Ectodermal cell (in vitro differentiated cells): ENCODE data around the gene RSRC1.
"Not testable (repeated sequence)": the region's sequence is repeated elsewhere in the genome, so short reads cannot be mapped to it uniquely, and the experiment has no call there.

Source experiments
- H3K27ac ChIP-seq: 2 replicates; pipeline ENCODE4 v1.7.0; 2013; ENCODE audit warnings: mild to moderate bottlenecking, low read depth, low read length; ENCODE audit not compliant: insufficient read depth, poor library complexity, severe bottlenecking
- H3K27me3 ChIP-seq: 2 replicates; pipeline ENCODE4 v1.7.0; 2013; ENCODE audit warnings: mild to moderate bottlenecking, low read length; ENCODE audit not compliant: insufficient read depth, control insufficient read depth, poor library complexity, severe bottlenecking
- H3K36me3 ChIP-seq: one replicate; pipeline ENCODE4 v1.7.0; 2013; ENCODE audit warnings: low read length; ENCODE audit not compliant: control insufficient read depth, insufficient read depth
- H3K4me1 ChIP-seq: one replicate; pipeline ENCODE4 v1.7.0; 2013; ENCODE audit warnings: low read length; ENCODE audit not compliant: control insufficient read depth, insufficient read depth
- H3K4me3 ChIP-seq: 2 replicates; pipeline ENCODE4 v1.7.0; 2013; ENCODE audit warnings: low read depth, low read length, control low read depth; ENCODE audit not compliant: insufficient read depth
- H3K9me3 ChIP-seq: 2 replicates; pipeline ENCODE4 v1.7.0; 2013; ENCODE audit warnings: mild to moderate bottlenecking, low read length, moderate library complexity; ENCODE audit not compliant: control insufficient read depth
- WGBS, 2 experiments: methylation state at CpG; one replicate each; pipeline ENCODE4 v1.1.7; 2013; ENCODE audit warnings: missing lambda C conversion rate in 2 of 2; 5-methylcytosine and 5-hydroxymethylcytosine counted together

RSRC1 gene

GRCh38 chr3:158494673-158495072, 384.8 kb downstream of the RSRC1 start:
- Histone ChIP-seq H3K4me1 (peaks cover 6% of the 10 kb centered on the region), H3K36me3 (no peaks in the 10 kb centered on the region), H3K27me3 (no peaks in the 10 kb centered on the region), H3K9me3 (no peaks in the 10 kb centered on the region), H3K27ac (no peak overlapping the region), H3K4me3 (no peak overlapping the region)
- WGBS, 2 experiments: 82 to 84% methylated on average over 3 to 5 of the region's 5 CpGs

- 88 to 93% methylated on average over 3 of the region's 4 CpGs for WGBS, 2 experiments
- not testable (repeated sequence) for H3K9me3 ChIP-seq, H3K4me1 ChIP-seq, H3K4me3 ChIP-seq, H3K27me3 ChIP-seq, H3K27ac ChIP-seq, H3K36me3 ChIP-seq
Observed at GRCh38 chr3:158495398-158495902, 385.6 kb downstream of the RSRC1 start.

GRCh38 chr3:158505117-158505516, 395.2 kb downstream of the RSRC1 start:
- no peaks in the 10 kb centered on the region for H3K9me3 ChIP-seq
- no peaks in the 10 kb centered on the region for H3K4me1 ChIP-seq
- no peak overlapping the region for H3K27ac ChIP-seq
- no peaks in the 10 kb centered on the region for H3K27me3 ChIP-seq
- no peak overlapping the region for H3K4me3 ChIP-seq
- H3K36me3 ChIP-seq: no peaks in the 10 kb centered on the region

GRCh38 chr3:158506456-158506855, 396.6 kb downstream of the RSRC1 start:
- 93 to 99% methylated on average over 5 of the region's 5 CpGs for WGBS, 2 experiments
- no peaks in the 10 kb centered on the region for H3K27me3 ChIP-seq
- no peaks in the 10 kb centered on the region for H3K4me1 ChIP-seq
- no peak overlapping the region for H3K4me3 ChIP-seq
- H3K27ac ChIP-seq: no peak overlapping the region
- H3K9me3 ChIP-seq: no peaks in the 10 kb centered on the region
- H3K36me3 ChIP-seq: no peaks in the 10 kb centered on the region

DNA sequence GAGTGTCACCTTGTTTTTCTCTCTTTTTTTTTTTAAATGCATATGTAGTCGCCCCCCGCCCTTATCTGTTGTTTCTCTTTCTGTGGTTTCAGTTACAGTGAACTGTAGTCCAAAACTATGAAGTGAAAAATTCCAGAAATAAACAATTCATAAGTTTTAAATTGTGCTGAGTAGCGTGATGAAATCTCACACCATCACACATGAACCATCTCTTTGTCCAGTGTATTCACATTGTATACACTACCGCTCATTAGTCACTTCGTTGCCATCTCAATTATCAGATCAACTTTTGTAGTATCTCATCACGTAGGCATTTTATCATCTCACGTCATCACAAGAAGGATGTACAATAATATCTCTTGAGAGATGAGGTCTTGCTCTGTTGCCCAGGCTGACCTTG, 398.6 kb downstream of the RSRC1 start:
- no peaks in the 10 kb centered on the region for H3K27me3 ChIP-seq
- no peaks in the 10 kb centered on the region for H3K4me1 ChIP-seq
- no peak overlapping the region for H3K4me3 ChIP-seq
- no peaks in the 10 kb centered on the region for H3K36me3 ChIP-seq
- WGBS, 2 experiments: 88 to 94% methylated on average over 5 to 7 of the region's 7 CpGs
- H3K27ac ChIP-seq: no peak overlapping the region
- H3K9me3 ChIP-seq: no peaks in the 10 kb centered on the region

DNA sequence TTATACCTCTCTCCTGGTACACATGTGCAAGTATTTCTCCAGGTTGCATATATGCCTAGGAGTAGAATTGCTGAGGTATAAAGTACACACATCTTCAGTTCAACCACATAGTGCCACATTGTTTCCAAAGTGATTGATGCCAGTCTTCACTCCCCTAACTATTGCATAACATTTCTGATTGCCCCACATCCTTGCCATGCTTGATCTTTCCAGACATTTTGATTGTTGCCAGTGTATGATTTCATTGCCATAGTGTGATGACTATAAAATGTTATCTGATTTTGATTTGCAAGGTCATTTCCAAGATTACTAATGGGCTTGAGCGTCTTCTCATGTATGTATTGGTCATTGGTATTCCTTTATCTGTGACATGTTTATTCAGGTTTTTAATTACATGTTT, 400.0 kb downstream of the RSRC1 start:
- Histone ChIP-seq H3K9me3 (no peaks in the 10 kb centered on the region), H3K4me1 (no peaks in the 10 kb centered on the region), H3K27ac (no peak overlapping the region), H3K27me3 (no peaks in the 10 kb centered on the region), H3K4me3 (no peak overlapping the region), H3K36me3 (no peaks in the 10 kb centered on the region)
- WGBS, 2 experiments: 80 to 86% methylated on average over 1 of the region's 1 CpG

DNA sequence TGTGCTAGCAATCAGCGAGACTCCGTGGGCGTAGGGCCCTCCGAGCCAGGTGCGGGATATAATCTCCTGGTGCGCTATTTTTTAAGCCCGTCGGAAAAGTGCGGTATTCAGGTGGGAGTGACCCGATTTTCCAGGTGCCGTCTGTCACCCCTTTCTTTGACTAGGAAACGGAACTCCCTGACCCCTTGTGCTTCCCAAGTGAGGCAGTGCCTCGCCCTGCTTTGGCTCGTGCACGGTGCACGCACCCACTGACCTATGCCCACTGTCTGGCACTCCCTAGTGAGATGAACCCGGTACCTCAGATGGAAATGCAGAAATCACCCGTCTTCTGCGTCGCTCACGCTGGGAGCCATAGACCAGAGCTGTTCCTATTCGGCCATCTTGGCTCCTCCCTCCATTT, 406.8 kb downstream of the RSRC1 start:
- not testable (repeated sequence) for H3K36me3 ChIP-seq, H3K4me1 ChIP-seq, H3K27me3 ChIP-seq, H3K9me3 ChIP-seq, H3K4me3 ChIP-seq, H3K27ac ChIP-seq
- 91 to 95% methylated on average over 17 to 18 of the region's 22 CpGs for WGBS, 2 experiments

- 89 to 90% methylated on average over 1 of the region's 1 CpG for WGBS, 2 experiments
Observed at GRCh38 chr3:158519776-158520175, 409.9 kb downstream of the RSRC1 start.

DNA sequence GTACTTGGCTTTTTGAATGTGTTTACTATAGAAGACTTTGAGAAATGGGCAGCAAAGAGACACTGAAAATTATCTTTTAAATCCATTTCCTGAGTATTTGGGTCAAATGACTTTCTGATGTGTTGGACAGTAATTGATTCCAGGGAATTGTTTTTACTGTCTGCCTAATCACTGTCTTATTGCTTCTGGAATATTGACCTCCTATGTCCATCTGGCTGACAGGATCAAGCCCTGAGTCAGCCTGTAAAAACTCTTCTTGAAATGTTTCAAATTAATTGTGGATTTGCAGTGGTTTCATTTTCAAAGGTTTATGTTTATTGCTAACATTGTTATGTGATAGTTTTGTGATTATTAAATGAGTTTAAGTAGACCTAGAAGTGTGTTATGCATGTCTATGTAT, 410.5 kb downstream of the RSRC1 start:
- Histone ChIP-seq H3K27me3 (no peaks in the 10 kb centered on the region), H3K27ac (no peak overlapping the region), H3K4me3 (no peak overlapping the region), H3K4me1 (no peaks in the 10 kb centered on the region), H3K9me3 (no peaks in the 10 kb centered on the region), H3K36me3 (no peaks in the 10 kb centered on the region)

More at GRCh38 chr3:158519776-158520175, 409.9 kb downstream of the RSRC1 start:
- Histone ChIP-seq H3K36me3 (no peaks in the 10 kb centered on the region), H3K9me3 (no peaks in the 10 kb centered on the region), H3K4me3 (no peak overlapping the region), H3K27ac (no peak overlapping the region), H3K4me1 (no peaks in the 10 kb centered on the region), H3K27me3 (no peaks in the 10 kb centered on the region)

DNA sequence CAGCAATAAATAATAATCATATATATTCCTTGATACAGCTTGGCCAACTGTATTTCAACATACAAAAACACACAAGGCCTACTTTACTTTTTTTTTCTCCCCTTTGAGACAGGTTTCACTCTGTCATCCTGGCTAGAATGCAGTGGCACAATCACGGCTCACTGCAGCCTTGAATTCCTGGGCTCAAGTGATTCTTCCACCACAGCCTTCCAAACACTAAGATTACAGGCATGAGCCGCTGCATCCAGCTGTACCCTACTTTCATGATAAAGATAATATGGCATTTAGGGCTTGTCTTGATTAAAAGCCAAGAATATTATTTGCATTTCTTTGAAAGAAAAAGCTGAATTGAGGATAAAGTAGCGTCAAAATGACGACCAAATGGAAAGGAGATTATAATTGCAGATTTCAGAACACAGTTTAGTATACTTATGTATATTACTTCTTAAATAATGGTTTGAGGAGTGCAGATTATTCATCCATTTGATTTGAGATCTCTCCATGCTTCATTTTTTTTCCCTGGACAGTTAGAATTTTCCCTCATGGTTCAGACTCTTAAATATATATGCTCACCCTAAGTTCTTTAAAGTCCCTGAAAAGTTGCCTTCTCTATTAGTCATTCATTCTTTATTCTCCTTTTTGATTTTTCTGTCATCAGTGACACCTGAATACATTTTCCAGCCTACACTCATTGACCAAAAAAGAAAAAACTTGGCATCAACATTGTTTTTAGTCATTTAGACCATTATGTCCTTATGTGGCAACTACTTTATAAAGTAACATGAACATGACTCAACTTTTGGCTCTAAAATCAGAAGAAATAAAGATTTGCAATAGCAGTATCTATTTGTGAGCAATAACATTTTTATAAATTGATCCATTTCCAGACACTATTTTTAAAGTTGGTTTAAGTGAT, 412.6 kb downstream of the RSRC1 start:
- H3K4me3 ChIP-seq: no peak overlapping the region
- no peaks in the 10 kb centered on the region for H3K9me3 ChIP-seq
- no peaks in the 10 kb centered on the region for H3K27me3 ChIP-seq
- 90 to 93% methylated on average over 4 of the region's 4 CpGs for WGBS, 2 experiments
- no peaks in the 10 kb centered on the region for H3K4me1 ChIP-seq
- H3K36me3 ChIP-seq: no peaks in the 10 kb centered on the region
- no peak overlapping the region for H3K27ac ChIP-seq
